GM18505 (cell line): Measurements from ENCODE around the gene CTNS.

Source experiments
- ATAC-seq: cut with Tn5 transposase; IDR thresholded peaks from one replicate; pipeline ENCODE4 v1.9.1; 2021; ENCODE audit not compliant: unreplicated experiment
- POLR2A ChIP-seq: IDR thresholded peaks from 4 replicates; pipeline ENCODE4 v1.6.1; 2011; ENCODE audit warnings: borderline replicate concordance; ENCODE audit not compliant: insufficient read depth, insufficient read length; ENCODE audit errors: extremely low read depth

The CTNS gene

GRCh38 chr17:3636154-3636907 is at the start of gene CTNS, which contains the start of gene SHPK:
TSS of gene CTNS (plus strand) at chr17:3636760. CDS start at chr17:3640207, 3,447 bp downstream.
TSS of gene SHPK (minus strand) at chr17:3636250. CDS start at chr17:3636219, 31 bp downstream.
- peak; percentile 91 for ATAC-seq
- TF ChIP-seq POLR2A = peak; percentile 81

- no peak for TF ChIP-seq POLR2A
- ATAC-seq = no peak
These were observed 46.8 kb upstream of the CTNS start for GRCh38 chr17:3589784-3590183.

GRCh38 chr17:3590231-3590630 is 46.3 kb upstream of the CTNS start:
- ATAC-seq = no peak
- no peak for TF ChIP-seq POLR2A

- ATAC-seq = no peak
- no peak for TF ChIP-seq POLR2A
These were observed 45.8 kb upstream of the CTNS start for GRCh38 chr17:3590768-3591167.

- TF ChIP-seq POLR2A = no peak
- no peak for ATAC-seq
These were observed 44.2 kb upstream of the CTNS start for GRCh38 chr17:3592216-3592860.

- TF ChIP-seq POLR2A = no peak
- ATAC-seq = no peak
These were observed 43.2 kb upstream of the CTNS start for GRCh38 chr17:3593384-3593783.

GRCh38 chr17:3594051-3594800 is 42.3 kb upstream of the CTNS start:
- no peak for TF ChIP-seq POLR2A
- no peak for ATAC-seq

GRCh38 chr17:3594976-3595375 is 41.6 kb upstream of the CTNS start:
- ATAC-seq = no peak
- TF ChIP-seq POLR2A = no peak

- no peak for ATAC-seq
- no peak for TF ChIP-seq POLR2A
These were observed 39.6 kb upstream of the CTNS start for GRCh38 chr17:3596804-3597464.

GRCh38 chr17:3598078-3598477 is 38.5 kb upstream of the CTNS start:
- TF ChIP-seq POLR2A = no peak
- ATAC-seq = no peak

GRCh38 chr17:3600529-3601205 is 35.9 kb upstream of the CTNS start:
- no peak for ATAC-seq
- no peak for TF ChIP-seq POLR2A

- no peak for ATAC-seq
- no peak for TF ChIP-seq POLR2A
These were observed 34.1 kb upstream of the CTNS start for GRCh38 chr17:3602499-3602898.
